AG09309 (cell line): Measurements from ENCODE around the gene ASB2.

Experiments used
- DNase-seq: peaks from one replicate; pipeline ENCODE4 v3.0.0-alpha.2; 2010; ENCODE audit warnings: low read depth
- H3K4me3 ChIP-seq: 2 replicates; pipeline ENCODE4 v1.5.1; 2011; ENCODE audit warnings: mild to moderate bottlenecking, low read depth, low read length, moderate library complexity; ENCODE audit not compliant: control insufficient read depth
- CTCF ChIP-seq: IDR thresholded peaks from 2 replicates; pipeline ENCODE4 v1.5.1; 2011; ENCODE audit warnings: mild to moderate bottlenecking, low read depth, low read length, inconsistent platforms; ENCODE audit not compliant: insufficient read depth, control insufficient read depth; ENCODE audit errors: missing control alignments

ASB2 gene

GRCh38 chr14:93884950-93885349 lies 91.4 kb downstream of the ASB2 start:
- TF ChIP-seq CTCF, result no peak
- H3K4me3 ChIP-seq, result no peak overlapping the region
- DNase-seq, result no peak
